HG03159 (cell line): ENCODE measurements around the gene STAC2.
"Not testable (repeated sequence)": the region's sequence is repeated elsewhere in the genome, so short reads cannot be mapped to it uniquely, and the experiment has no call there.

Experiments
- ATAC-seq: cut with Tn5 transposase; IDR thresholded peaks from one replicate; pipeline ENCODE4 v1.9.1; 2021; ENCODE audit warnings: mild to moderate bottlenecking, moderate library complexity; ENCODE audit not compliant: unreplicated experiment

STAC2 gene

GRCh38 chr17:39193346-39193745, 32.4 kb downstream of the STAC2 start:
- no peak for ATAC-seq

DNA sequence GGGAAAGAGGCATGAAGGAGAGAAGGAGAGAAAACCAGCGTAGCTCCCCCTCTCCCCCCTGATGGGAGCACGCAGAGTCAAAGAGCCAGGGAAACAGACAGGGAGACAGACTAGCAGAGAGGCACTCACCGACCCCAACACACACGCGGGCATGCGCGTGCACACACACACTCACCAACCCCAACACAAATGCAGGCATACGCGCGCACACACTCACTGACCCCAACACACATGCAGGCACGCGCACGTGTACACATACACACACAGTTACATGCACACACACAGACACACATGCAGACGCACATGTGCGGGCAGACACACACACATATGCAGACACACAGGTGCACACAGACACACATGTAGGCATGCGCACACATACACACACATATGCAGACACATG, 32.8 kb downstream of the STAC2 start:
- no peak for ATAC-seq

- ATAC-seq: no peak
Measured at GRCh38 chr17:39191750-39192510, 33.8 kb downstream of the STAC2 start.

DNA sequence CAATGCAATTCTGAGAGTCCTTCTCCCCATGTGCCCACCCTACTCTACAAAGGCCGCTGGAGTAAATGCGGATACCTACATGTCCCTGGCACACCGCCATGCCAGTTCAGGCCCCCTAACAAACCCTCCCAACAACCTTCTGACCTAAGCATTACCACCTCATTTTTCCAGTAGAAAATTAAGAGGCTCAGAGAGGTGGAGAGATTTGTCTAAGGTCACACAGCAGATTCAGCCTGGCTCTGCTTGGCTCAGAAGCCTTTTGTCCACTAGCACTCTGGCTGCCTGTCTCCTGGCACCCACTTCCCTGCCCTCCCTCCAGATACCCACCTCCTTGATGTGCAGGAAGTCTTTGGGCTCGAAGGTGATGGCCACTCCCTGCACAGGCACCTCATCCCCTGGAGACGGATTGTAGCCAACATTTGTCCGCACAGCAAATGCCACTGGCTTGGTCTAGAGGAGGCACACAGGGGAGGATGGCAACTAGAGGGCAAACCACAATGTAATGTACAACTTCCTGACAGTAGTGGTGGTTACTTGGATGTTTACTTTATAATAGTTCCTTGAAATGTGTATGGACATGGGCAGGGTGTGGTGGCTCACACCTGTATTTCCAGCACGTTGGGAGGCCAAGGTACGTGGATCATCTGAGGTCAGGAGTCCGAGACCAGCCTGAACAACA, 38.5 kb downstream of the STAC2 start:
- ATAC-seq: no peak

GRCh38 chr17:39186481-39187002, 39.2 kb downstream of the STAC2 start:
- no peak for ATAC-seq

- ATAC-seq: no peak
Measured at GRCh38 chr17:39183720-39184119, 42.0 kb downstream of the STAC2 start.

GRCh38 chr17:39183045-39183444, 42.7 kb downstream of the STAC2 start:
- no peak for ATAC-seq

- ATAC-seq: no peak
Measured at GRCh38 chr17:39181303-39181702, 44.4 kb downstream of the STAC2 start.

DNA sequence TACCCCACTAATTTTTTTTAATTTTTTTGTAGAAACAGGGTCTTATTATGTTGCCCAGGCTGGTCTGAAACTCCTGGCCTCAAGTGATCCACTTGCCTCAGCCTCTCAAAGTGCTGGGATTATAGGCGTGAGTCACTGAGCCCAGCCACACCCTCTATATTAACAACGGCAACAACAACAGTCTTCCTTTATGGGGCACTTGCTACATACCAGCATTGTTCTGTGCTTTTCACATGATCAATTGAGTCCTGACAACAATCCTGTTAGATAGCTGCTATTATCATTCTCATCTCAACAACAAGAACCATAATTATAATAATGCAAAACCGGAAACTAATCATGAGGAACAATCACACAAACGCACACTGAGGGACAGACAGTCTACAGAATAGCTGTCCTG, 47.2 kb downstream of the STAC2 start:
- no peak for ATAC-seq

- ATAC-seq: no peak
Measured at GRCh38 chr17:39177256-39177655, 48.5 kb downstream of the STAC2 start.

- no peak for ATAC-seq
Measured at GRCh38 chr17:39175695-39176093, 50.1 kb downstream of the STAC2 start.

- ATAC-seq: no peak
Measured at GRCh38 chr17:39174920-39175694, 50.6 kb downstream of the STAC2 start.

- no peak for ATAC-seq
Measured at GRCh38 chr17:39173526-39174274, 52.0 kb downstream of the STAC2 start.

DNA sequence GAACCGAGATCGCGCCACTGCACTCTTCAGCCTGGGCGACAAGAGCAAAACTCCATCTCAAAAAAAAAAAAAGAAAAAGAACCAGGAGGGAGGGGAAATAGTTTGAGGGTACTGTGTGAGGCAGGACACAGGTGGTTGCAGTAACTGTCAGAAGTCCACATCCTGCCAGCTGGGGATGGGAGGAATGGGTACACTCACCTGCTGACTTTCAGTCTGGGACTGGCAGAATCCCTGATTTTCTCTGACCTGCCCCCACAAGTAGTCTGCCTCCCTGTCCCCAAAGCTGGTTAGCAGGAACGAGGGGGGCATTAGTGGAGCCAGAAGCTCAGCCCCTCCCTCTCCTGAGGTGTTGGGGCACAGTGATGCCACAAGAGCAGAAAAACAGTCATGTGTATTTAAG, 52.7 kb downstream of the STAC2 start:
- no peak for ATAC-seq

GRCh38 chr17:39171933-39172332, 53.8 kb downstream of the STAC2 start:
- ATAC-seq: no peak

- ATAC-seq: no peak
Measured at GRCh38 chr17:39170558-39170957, 55.2 kb downstream of the STAC2 start.

DNA sequence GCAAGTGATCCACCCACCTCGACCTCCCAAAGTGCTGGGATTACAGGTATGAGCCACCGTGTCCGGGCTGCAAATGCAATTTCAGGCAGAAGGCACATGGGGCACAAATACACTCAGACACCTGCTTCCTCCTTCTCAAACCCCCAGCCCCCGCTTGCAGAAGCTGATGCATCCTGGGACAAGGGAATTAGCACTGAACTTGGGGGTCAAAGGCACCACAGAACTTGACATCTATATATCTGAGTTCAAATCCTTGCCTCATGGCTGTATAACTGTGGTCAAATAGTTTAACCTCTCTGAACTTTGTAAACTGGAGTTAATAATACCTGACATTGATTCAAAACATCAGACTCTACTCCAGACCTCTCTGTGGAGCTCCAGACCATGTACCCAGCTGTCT, 55.6 kb downstream of the STAC2 start:
- ATAC-seq: no peak

- no peak for ATAC-seq
Measured at GRCh38 chr17:39169518-39169917, 56.2 kb downstream of the STAC2 start.

DNA sequence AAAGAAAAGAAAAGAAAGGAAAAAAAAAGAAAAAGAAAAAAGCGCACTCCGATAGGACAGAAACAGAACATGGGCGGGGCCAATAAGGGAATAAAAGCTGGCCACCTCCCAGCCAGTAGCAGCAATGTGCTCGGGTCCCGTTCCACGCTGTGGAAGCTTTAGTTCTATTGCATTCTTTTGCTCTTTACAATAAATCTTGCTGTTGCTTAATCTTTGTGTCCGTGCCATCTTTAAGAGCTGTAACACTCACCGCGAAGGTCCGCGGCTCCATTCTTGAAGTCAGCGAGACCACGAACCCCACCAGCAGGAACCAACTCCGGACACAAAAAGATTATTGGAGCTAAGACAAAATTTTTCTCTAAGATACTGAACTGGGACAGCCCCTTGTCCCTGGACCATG, 56.6 kb downstream of the STAC2 start:
- ATAC-seq: no peak

- not testable (repeated sequence) for ATAC-seq
Measured at GRCh38 chr17:39168503-39168902, 57.2 kb downstream of the STAC2 start.

DNA sequence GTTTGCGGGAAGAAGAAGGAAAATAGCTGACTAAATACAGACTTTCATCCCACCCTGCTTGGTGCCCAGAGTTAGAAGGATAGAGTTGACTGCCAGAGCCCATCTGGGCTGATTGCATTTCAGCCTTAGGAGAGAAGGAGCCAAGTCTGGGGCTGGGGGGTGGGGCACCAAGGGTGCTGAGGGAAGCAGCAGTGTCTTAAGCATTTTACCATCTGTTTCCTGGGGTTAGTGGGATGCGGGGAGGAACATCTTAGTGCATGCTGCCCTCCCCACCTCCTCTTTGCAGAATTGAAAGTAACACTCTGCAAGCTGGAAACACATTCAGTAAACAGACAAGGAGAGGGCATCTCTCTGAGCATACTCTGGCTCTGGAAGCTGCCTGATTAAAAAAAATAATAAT, 58.3 kb downstream of the STAC2 start:
- no peak for ATAC-seq
